SIG-M5 treated with dmso at 0.1 percent for 504 hours (cell line): ENCODE measurements around the gene TSPAN3.

Experiments used
- DNase-seq: peaks from one replicate; lab custom pipeline; 2025; ENCODE audit not compliant: unreplicated experiment; lab: John Stamatoyannopoulos, UW

The TSPAN3 gene

DNA sequence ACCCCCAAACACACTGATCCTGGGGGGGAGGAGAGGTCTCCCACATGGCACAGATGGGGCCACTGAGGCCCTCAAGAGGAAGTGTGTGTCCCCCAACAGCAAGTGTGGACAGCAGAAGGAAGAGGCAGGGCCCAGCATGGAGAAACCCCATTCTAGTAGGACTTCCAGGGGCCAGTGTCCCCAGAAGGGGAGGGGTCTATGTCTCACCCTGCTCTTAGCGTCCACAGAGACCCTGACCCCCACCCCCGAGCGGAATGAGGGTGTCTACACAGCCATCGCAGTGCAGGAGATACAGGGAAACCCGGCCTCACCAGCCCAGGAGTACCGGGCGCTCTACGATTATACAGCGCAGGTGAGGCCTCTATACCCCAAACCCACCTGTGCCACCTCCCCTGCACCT lies 35.3 kb downstream of the TSPAN3 start:
- DNase-seq: no peak

DNA sequence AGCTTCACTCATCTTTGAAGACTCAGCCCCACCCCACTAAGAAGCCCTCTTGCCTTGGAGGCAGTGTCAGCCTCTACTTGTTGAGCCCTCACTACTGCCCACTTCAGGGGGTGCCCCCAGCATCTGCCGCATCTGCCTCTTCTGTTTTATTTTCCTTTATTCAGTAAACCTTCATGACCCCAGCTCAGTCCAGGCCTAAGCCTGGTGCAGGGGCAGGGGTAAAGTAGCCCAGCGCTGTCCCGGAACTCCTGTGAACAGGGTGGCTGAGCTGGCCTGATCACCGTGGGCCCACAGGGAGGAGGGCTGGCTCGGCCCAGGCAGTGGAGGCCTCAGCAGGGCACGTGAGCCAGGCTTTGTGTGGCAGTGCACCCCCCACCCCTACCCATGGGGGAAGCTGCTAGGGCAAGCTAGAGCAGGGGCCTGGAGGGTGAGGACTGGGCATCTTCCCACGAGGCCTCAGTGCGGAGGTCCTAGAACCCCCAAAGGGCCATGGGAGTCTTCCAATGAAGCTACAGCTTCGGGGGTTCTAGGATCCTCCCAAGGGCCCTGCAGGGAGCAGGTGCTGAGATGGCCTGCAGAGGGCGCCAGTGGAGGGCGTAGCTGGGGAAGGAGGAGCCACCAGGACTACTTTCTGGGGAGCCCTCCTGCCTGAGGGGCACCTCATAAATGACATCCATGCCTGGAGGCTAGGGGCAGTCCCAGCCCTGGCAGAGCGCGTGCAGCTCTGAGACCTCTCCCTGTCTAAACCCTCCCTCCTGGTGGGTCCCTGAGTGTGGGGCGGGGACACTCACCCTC lies 36.0 kb downstream of the TSPAN3 start:
- DNase-seq: no peak

DNA sequence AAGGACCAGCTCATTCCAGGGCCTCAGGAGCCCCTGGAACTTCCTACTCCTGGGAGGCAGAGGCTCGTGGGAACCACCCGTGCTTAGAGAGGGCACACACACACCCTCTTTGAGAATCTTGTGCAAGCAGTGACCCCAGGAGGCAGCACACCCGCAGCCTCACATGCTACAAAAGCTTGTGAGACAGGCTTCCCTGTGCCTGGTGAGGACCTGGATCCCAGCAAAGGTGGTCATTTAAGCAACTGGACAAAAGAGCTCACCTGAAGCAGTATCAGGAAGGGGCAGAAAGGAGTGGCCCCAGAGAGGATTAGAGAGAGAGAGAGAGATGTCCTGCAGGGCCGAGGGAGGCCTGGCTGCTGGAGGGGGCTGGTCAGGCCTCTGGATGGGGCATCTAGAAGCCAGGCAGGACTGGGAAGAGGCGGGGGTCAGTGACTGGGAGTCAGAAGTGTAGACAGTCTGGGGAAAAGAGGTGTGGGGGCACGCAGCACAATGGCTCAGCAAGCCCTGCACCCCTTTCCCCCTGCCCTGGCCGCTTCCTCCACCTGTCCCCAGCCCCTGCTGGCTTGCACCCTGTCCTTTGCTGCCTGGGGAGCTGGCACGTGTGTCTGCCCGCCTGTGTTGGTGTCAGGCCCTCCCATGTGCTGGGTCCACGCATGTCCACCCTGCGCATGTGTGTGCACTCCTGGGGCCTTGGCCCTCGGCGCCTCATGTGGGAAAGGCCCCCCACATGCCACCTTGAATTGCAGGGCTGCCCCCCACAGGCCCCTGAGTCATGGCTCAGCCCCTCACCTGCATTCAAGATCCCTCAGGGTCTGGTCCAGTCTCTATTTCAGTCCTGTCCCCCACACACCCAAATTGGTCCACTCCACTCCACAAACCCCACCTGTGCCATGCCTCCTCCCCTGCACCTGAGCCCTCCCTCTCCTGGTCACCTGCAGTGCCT lies 36.9 kb downstream of the TSPAN3 start:
- DNase-seq: no peak

DNA sequence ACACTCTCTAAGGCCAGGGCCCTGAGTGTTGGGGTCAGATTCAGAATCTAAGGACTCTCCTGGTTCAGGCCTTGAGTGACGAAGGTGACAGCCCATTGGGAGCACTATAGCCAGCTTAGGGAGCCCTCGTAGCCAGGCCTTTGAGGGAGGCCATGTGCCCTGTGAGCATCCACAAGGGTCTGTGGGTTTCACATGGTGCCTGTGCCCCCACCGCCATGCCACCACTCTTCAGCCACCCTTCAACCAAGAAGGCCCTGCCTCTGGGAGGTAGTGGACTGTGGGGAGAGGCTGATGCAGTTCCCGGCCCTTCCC lies 37.5 kb downstream of the TSPAN3 start:
- DNase-seq: no peak

DNA sequence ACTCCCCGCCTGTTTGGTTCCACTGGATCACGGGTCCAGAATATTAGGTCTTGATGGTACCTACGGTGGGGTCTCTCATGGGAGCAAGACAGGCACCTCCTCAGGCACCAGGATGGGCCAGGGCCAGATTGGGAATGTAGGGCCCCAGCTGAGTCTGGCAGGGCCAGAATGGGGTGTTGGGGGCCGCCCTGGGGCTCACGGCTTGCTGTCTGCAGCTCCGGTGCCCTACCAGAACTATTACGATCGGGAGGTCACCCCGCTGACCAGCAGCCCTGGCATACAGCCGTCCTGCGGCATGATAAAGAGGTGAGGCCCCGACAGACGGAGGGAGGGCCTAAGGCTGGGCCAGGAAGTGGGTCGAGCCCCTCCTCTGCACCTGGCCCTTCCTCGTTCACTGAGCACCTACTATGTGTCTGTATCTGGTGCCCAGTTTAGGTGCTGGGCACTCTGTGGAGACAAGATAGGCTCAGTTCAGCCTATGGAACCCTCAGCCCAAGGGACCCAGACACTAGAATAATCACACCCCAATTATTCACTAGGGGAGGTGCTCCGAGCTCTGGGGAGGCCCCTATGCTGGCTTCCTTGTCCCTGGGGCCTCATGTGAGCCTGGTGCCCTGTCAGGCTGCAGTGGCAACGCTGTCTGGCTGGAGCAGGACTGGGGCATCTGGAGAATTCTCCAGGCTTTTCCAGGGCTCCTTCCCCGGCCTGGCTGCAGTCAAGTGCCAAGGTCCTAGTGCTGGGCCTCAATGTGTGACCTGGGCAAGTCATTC lies 38.1 kb downstream of the TSPAN3 start:
- DNase-seq: no peak

DNA sequence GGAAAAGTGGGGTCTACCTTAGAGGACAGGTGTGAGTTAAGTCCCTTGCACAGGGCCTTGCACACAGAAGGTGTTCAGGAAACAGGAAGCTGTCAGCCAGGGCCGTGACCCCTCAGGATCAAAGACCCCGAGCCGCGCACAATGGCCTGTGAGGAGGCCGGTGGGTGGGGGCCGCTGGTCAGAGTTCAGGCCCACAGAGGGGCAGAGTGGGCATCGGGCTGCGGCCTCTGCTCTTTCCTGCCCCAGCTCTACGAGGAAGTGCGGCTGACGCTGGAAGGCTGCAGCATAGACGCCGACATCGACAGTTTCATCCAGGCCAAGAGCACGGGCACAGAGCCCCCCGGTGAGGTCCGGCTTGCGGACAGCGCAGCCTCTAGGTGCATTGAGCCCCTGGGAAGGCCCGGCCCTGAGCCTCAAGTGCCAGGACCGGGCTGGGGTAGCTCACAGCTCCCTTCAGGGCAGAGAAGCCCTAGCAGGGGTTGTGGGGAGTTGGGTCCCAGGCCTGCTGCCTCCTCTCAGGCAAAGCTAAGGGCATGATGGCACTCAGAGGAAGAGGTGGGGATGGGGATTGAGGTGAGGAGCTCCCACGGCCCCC lies 38.8 kb downstream of the TSPAN3 start:
- DNase-seq: no peak

DNA sequence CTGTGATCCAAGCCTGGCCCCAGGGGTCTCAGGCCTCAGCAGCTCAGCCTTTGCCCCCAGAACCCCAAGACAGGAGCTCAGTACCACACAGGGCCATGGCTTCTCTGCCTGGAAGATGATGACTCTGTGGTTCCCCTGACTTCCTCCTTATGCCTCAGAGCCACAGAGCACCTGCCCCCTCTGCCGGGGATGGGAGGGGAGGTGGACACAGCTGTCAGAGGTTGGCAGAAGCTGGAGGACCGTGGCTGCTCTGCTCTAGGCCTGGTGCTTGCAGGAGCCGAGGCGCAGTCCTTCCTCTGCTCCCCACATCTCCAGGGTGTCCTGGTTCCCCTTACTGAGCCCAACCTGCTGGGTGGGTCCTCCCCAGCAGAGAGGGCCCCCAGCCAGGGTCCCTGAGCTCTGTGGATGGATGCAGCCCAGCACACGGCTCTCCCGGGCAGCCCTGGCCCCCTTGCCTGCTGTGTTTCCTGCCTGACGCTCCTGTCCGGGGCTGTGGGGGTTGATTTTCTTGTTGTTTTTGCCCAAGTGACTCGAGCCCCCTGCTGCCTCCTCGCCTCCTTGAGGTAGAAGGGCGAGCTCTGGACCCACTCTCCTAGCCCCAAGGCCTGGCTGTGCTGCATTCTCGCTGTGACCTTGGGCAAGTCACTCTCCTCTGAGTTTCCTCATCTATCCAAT lies 39.4 kb downstream of the TSPAN3 start:
- peak; percentile 31 for DNase-seq

DNA sequence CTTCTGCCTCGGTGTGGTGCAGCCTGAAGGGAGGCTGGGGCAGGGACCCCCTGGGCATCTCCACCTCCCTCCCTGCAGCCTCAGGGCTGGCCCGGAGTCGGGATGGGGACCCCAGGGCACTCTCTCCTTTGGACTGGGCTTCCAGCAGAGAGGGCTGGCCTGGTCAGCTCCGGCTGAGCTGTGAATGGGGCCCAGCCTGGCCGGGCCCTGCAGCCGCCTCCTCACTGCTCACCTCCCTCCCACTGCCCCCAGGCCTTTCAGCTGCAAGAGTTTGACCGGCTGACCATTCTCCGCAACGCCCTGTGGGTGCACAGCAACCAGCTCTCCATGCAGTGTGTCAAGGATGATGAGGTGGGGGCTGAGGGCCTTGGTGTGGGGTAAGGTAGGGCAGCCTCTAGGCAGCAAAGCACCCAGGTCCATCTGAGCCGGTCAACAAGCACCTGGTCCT lies 40.0 kb downstream of the TSPAN3 start:
- DNase-seq: no peak

DNA sequence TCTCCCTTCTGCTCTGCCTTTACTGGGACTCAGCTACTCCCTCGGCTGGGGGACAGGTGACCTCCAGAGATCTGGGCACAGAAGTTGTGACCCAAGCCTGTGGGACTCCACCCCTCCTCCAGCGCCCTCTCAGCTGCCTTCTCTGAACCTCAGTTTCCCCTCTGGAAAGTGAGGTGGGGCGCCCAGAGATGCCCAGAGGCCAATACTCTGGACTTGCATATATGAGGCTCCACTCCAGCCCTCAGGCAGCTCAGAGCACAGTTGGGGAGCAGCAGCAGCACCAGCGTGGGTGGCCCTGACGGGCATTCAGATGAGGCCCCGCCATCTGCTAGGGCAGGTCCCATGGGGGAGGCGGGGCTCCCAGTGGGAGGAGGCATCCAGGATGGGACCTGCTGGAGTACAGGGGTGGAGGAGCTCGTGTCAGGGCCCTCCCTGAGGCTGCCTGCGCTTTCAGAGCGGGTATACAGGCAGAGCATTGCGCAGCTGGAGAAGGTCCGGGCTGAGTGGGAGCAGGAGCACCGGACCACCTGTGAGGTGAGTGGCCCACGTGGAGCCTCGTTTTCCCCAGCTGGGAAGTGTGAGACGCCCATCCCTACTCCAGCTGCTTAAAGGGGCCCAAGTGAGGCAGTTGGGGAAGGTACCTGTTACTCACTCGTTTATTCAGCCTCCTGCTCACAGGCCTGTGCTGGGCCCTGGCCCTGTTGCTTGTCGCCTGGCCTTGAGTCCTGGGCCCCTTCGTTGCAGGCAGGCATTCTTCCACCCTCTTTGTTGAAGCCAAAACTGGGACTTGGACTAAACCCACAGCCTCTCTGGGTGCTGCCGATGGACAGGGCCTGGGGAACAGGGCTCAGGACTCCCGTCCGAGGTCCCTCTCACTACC lies 40.6 kb downstream of the TSPAN3 start:
- no peak for DNase-seq

DNA sequence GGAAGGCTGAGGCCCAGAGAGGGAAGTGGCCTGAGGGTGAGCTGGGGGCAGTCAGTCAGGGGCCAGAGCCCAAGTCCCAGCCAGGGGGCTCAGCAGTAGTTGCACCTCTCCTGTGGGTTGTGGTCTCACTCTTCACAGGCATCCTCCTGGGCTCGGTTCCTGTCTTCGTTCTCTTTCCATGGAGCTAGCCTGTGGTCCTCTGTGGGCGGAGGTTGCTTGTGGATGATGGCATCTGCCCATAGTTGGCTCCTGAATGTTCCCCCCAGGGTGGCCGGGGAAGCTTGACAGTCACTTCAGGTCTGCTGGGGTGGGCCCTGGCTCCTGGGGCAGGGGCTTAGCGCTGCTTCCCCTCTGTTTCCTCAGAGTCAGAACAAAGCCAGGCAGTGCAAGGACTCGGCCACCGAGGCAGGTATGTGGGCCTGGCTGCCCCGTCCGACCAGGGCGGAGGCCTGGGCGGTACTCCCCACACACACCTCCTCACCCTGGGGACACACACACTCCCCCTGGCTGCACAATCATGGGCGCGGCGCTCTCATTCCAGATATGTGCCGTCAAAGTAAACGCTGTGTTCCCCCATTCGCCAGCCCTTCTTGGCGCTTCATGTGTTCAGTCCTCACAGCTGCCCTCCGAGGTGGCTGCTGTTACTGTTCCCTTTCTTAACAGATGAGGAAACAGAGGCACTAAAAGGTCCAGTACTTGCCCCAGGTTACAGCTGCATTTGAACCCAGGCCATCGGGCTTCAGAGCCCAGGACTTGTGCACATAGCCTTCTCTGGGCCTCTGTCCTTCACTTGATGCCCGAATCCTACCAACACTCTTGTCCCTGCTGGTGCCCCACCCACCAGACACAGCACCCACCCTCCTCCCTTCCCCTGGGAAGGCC lies 41.5 kb downstream of the TSPAN3 start:
- no peak for DNase-seq

DNA sequence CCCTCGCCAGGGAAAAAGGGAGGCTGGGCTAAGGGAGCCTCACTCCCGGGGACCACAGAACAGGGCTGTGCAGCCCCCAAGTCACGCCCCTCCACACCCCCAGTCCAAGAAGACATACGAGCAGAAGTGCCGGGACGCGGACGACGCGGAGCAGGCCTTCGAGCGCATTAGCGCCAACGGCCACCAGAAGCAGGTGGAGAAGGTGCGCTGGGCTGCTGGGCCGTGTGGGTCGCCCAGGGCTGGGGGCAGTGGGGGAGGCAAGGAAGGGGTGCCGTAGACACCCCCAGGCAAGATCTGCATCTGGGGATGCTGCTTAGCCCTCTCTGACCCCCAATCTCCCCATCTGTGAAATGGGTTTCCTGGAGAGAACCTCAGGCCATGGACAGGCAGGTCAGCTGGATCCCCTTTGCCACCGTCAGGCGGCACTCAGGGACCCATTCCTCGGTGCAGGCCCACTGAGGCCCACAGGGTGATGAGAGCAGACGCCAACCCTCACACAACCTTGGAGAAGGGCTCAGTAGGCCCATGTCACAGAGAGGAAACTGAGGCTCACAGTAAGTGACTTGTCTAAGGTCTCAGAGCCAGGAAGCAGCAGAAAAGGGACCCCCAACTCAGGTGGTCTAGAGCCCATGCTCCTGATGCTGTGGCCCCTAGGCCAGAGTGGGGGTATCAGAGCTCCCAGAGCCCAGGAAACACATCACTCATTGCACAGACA lies 42.3 kb downstream of the TSPAN3 start:
- no peak for DNase-seq

DNA sequence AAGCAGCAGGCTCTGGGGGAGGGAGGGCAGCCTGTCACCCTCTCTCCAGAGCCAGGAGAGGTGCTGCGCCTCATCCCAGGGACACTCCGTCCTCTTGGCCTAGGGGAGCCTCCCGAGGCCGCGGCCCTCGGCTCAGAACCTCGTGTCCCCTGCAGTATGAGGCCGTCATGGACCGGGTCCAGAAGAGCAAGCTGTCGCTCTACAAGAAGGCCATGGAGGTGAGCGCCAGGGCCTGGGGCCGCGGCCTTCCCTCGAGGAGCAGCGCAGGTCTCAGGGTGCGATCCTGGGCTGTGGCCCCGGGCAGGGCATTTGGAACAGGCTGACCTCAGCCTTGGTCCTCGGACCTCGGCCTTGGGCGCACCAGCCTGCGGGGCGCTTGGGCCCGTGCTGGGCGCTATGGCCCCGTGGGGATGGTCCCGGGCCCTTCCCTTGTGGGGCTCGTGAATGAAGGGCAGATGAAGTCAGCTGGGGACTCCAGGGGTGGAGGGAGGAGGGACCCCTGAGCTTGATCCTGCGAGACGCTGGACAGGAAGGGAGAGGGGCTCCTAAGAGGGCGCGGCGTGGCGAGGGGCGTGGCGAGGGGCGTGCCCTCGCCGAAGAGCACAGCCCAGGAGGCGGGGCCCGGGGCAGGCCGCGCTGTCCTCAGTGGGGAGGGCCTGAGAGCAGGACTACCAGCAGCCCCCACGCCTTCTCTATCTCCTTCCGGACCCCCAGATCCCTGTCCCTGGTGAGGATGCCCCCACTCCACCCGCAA lies 43.0 kb downstream of the TSPAN3 start:
- DNase-seq: no peak

DNA sequence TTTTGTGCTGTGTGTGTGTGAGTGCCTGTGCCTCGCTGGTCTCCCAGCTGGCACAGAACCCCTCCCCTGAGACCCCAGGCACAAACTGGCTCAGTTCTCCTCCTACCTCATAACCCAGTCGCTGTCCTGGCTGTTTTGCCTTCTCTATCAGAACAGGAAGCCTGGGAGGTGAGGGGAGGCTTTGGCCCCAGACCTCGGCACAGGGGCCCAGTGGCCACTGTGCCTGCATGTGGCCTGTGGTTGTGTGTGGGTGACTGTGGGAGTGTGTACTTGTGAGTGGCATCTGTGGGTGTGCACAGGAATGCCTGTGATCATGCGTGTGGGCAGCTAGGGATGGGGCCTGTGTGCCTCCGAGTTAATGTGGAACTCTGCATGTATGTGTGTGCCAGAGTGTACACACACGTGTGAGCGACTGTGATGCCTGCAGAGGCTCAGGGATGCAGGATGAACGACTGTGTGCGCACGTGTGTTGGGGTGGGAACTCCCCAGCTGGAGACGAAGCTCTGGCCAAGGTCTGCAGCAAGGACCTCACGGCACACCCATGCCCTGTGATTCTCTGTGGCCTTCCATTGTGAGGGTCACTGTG lies 43.7 kb downstream of the TSPAN3 start:
- DNase-seq: no peak

DNA sequence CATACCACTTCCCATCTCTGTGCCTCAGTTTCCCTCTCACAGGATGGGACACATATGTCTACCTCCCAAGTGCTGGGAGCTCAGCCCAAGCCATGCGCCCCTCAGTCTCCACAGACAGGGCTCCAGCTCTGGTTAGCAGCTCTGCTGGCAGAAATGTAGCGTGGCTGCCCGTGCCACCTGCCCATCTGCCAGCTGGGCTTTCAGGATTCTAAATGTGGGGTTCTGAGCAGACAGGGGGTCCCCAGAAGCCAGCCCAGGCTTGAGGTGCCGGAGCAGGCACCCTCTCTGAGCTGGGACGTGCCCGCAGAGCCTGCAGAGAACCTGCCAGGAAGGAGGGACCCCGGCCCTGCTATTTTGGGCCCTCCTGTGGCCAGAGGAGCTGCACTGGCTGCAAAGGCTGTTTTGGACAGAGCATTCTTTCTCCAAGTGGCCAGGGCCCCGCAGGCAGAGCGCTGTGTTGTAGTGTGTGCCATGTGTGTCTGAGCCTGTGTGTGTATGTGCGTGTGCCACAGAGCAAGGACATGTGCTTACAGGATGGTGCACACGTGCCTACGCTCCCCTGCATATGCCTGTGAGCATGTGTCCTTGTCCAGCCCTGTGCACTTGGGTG lies 44.3 kb downstream of the TSPAN3 start:
- DNase-seq: no peak

DNA sequence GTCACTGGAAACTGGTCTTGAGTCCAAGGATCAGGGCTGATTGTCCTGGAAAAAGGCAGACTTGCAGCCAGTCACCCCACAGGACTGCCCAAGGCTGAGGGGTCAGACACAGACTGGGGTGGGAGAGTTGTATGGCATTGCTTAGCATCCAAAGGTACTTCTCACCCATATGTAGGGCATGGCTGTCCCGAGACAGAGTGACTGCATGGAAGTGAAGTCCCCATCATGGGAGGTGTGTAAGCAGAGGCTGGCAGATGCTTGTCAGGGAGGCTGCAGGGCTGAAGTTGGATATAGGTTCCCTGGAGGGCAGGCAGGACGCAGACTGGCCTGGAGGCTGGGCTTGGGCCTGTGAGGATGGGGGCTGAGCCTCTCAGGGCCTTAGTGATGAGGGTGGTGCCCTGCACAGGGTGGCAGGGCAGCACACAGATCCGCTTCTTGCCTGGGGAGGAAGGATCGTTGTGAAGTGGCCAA lies 44.9 kb downstream of the TSPAN3 start:
- no peak for DNase-seq
